Measurements from ENCODE around the gene HSPB3.

HSPB3 gene

DNA sequence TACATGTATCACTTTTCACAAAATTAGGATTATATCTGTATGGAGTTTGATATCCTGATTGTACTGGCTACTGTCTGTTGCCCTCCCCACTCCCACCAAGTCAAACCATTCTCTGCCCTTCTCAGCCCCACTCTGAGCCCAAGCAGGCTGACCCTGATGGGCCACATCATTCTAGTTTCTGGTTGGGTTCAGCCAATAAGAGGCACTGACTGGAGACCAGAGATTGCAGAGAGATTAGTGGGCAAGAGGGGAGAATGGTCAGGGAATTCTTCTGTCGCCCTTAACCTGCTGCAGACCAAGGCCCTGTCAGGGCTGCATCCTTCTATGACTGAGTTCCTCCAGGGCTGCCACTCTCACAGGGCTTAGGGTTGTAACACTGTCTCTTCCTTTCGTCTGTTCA, 2.7 kb downstream of the HSPB3 start:
- TF ChIP-seq, protein P1, sequence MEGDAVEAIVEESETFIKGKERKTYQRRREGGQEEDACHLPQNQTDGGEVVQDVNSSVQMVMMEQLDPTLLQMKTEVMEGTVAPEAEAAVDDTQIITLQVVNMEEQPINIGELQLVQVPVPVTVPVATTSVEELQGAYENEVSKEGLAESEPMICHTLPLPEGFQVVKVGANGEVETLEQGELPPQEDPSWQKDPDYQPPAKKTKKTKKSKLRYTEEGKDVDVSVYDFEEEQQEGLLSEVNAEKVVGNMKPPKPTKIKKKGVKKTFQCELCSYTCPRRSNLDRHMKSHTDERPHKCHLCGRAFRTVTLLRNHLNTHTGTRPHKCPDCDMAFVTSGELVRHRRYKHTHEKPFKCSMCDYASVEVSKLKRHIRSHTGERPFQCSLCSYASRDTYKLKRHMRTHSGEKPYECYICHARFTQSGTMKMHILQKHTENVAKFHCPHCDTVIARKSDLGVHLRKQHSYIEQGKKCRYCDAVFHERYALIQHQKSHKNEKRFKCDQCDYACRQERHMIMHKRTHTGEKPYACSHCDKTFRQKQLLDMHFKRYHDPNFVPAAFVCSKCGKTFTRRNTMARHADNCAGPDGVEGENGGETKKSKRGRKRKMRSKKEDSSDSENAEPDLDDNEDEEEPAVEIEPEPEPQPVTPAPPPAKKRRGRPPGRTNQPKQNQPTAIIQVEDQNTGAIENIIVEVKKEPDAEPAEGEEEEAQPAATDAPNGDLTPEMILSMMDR (IDR thresholded peaks at IDR 0.05; ENCODE audit: extremely low read depth, missing control alignments): no peak
- no peak for DNase-seq (ENCODE audit: low spot score)

DNA sequence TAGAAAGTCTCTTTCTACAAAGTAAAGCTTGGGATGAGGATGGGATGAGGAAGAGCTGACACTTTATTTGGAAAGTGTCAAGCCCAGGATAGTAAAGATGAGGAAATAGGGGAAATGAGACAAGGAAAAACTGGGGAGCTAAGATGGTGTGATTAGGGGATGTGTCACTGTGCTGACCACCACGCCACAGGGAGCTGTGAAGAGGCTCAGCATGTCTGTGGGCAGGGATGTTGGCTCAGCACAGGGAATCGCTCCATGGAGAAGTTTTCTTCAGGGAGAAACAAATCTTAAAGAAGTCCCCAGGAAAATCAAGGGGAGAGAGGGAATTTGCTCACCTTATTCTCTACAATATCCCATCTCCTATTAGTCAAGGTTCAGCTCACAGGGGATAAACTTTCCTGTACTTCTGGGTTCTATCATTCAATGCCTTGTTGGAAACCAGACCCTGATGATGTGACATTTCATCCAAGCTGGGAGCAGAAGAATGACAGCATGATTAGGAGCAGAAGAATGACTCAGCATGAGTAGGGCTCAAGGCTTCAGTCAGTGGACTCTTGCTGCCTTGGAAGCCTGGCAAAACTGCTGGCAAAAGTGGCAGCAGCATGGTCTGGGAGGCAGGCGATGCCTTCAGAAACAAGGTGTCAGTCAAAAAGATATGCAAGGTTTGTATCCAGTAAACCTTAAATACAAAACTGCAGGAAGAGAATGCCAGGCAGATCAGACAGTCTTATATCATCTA, 4.9 kb downstream of the HSPB3 start:
- DNase-seq (ENCODE audit: low spot score): no peak
- TF ChIP-seq, protein P1 (IDR thresholded peaks at IDR 0.05; ENCODE audit: extremely low read depth, missing control alignments): no peak

DNA sequence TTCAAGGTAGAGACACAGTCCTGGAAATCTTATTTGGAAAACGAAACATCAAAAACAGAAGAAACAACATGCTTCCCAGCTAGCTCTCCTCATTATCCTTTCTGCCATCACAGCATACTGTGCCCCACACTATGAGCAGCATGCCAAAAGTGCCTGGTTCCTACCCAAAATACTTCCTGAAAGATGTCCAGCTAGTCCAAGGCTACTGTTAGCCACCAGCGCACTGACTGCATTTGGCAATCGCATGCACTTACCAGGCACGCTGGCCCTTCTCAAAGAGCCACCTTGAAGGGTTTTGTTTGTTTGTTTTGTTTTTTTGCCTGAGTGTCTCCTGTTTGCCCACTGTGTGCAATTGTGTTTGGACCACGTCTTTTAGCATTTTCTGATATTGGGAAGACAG, 6.8 kb downstream of the HSPB3 start:
- no peak for DNase-seq (ENCODE audit: low spot score)
- TF ChIP-seq, protein P1 (IDR thresholded peaks at IDR 0.05; ENCODE audit: extremely low read depth, missing control alignments): no peak

DNA sequence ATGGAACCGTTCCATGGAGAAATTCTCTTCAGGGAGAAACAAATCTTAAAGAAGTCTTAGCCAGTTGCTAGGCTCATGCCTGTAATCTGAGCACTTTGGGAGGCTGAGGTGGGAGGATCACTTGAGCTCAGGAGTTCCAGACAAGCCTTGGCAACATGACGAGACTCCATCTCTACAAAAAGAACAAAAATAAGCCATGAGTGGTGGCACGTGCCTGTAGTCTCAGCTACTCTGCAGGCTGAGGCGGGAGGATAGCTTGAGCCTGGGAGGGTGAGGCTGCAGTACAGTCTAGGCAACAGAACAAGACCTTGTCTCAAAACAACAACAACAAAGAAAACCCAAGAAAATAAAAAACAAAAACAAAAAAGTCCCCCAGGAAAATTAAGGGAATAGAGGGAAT, 8.2 kb downstream of the HSPB3 start:
- TF ChIP-seq, protein P1 (IDR thresholded peaks at IDR 0.05; ENCODE audit: extremely low read depth, missing control alignments): no peak
- no peak for DNase-seq (ENCODE audit: low spot score)

DNA sequence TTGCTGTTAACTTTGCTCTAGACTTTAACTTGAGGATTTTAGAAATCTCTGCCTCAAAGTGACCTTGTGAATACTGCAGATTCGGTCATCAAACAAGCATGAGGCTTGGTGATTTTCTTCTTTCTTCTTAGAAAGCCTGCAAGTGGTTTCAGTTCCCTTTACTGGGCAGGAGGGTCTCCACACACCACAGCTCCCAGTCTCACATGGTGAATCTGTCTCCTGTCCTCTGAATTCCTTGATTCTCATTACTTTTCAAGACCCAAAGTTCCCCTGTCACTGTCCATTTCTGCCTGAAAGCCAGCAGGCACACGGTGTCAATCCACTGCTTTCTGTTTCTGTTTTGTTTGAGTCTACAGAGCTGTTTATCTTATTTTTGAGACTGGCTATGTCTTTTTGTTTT, 14.1 kb downstream of the HSPB3 start:
- DNase-seq (ENCODE audit: low spot score): peak; percentile 37
- TF ChIP-seq, protein P1 (IDR thresholded peaks at IDR 0.05; ENCODE audit: extremely low read depth, missing control alignments): no peak

DNA sequence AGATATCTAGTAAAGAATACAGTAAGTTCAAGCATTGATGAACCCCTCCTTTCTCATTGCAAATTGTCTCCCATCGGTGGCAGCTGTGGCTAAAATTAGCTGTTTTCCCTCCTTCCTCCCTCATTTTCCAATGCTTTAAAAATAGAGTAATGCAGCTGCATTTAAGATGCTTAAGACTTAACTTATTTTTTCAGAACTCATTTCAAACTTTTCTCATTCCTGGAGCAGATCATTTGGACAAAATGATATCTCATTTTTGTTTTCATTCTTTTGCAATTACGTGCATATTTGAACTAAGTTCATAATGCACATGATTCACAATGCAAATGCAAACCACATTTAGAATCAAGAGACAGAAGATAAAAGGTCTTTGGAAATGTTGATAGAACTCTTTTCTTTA, 14.6 kb downstream of the HSPB3 start:
- TF ChIP-seq, protein P1 (IDR thresholded peaks at IDR 0.05; ENCODE audit: extremely low read depth, missing control alignments): no peak
- no peak for DNase-seq (ENCODE audit: low spot score)

DNA sequence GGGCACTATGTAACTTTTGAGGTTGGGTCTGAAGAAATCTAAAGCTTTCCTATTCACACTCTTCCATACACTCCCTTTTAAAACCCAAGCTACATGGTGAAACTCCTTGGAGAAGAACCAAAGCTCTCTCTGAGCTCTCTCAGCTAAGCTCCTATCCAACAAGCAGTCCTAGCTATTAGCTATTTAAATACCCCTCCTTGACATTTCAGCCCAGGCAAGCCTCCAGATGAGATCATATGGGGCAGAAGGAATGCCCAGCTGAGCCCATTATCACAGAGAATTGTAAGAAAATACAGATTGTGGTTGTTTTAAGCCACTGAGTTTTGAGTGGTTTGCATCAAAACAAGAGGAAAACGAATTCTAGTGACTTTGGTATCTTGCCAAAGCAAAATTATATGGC, 15.2 kb downstream of the HSPB3 start:
- DNase-seq (ENCODE audit: low spot score): no peak
- TF ChIP-seq, protein P1 (IDR thresholded peaks at IDR 0.05; ENCODE audit: extremely low read depth, missing control alignments): no peak

All from GM20000 (cell line).